Measurements from ENCODE around the gene KLHL22.
"Not testable (repeated sequence)": the region's sequence is repeated elsewhere in the genome, so short reads cannot be mapped to it uniquely, and the experiment has no call there.

Gene KLHL22

GRCh38 chr22:20415241-20415640 lies 80.4 kb downstream of the KLHL22 start:
- not testable (repeated sequence) for DNase-seq

- no peak for DNase-seq
Measured at GRCh38 chr22:20414450-20414849, 81.1 kb downstream of the KLHL22 start.

DNA sequence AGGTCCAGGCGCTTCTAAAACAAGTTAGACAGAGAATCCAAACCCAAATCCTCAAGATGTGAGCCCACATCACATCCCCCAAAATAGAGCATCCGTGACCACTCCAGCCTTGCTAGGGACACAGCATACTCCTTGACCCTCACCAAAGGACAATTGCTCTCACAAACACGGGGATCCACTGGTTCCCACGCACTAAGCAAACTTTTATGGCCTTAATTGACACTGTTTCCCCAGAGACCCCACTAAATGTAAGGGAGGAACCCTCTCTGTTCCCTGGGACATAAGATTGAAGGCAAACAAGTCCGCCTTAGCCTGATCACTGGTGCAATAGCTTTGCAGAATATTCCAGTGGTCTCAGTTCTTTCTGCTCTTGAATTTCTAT lies 81.5 kb downstream of the KLHL22 start:
- no peak for DNase-seq

DNA sequence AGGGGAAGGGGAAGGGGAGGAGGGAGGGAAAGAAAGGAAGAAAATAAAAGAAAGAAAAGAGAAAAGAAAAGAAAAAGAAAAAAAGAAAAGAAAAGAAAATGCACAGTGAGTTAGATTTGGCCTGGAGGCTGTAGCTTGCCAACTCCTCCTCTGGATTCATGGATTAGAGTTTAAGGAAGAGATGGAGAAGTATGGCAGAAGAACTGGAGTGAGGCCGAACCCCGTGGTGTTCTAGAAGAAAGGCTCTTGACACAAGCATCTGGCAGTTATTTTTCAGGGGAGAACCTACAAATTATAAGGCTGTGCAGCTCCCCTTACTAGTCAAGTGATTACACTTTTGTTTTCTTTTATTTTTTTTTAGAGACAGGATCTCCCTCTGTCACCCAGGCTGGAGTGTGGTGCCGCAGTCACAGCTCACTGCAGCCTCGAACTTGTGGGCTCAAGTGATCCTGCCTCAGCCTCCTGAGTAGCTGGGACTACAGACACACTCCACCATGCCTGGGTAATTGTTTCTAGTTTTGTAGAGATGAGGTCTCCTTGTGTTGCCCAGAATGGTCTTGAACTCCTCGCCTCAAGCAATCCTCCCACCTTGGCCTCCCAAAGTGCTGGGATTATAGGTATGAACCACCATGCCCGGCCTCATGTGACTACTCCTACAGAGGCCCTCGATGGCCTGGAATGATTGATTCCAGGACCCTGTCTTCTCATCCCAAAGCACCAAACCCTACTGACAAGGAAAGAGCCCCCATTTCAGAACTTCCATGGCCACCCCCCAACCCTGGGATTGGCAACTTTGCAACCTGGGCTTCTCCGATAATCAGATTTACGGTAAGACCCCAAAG lies 82.2 kb downstream of the KLHL22 start:
- no peak for DNase-seq

DNA sequence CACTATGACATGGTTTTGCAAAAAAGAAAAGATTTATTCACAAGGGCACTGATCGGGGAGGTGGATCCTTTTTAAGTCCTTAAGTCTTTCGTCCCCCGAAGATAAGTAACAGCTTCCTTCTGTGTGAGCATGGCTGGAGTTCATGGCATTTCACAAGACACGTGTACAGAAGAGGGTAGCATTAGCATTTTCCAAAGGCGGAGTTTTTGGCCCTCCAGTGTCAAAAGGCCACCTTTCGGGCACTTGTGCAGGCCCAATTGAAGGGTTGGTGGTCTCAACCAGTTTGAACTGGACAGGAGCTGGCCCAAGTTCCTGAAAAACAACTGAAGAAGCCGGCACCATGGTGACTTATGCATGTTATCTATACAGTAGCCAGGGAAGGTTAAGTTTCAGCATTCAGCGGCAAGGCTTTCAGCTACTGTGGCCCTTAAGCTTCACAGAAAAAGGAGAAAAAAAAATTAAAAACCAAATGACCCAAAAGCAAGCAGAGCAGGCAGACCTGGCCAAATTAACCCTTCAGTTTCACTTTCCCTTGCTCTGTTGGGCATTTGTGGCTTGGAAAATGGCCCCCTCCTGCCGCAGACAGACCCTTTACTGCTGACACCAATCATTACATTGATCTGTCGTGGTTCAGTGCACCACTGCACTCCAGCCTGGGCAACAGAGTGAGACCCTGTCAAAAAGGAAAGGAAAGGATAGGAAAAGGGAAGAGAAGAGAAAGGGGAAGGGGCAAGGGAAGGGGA lies 83.0 kb downstream of the KLHL22 start:
- DNase-seq: no peak

DNA sequence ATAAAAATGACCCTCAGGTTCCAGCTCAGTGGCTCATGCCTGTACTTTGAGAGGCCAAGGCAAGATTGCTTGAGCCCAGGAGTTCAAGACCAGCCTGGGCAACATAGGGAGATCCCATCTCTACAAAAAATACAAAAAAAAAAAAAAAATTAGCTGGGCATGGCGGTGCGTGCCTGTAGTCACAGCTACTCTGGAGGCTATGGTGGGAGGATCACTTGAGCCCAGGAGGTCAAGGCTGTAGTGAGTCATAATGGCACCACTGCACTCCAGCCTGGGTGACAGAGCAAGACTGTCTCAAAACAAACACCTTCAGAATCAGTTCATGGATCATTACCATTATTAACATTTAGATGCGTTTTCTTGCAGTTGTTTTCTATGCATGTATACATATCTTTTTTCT lies 86.2 kb downstream of the KLHL22 start:
- not testable (repeated sequence) for DNase-seq

- DNase-seq: no peak
Measured at GRCh38 chr22:20408891-20409290, 86.7 kb downstream of the KLHL22 start.

GRCh38 chr22:20407829-20408228 lies 87.8 kb downstream of the KLHL22 start:
- DNase-seq: no peak

- no peak for DNase-seq
Measured at GRCh38 chr22:20406686-20407408, 88.7 kb downstream of the KLHL22 start.

- no peak for DNase-seq
Measured at GRCh38 chr22:20405931-20406685, 89.5 kb downstream of the KLHL22 start.

- no peak for DNase-seq
Measured at GRCh38 chr22:20405291-20405930, 90.2 kb downstream of the KLHL22 start.

- DNase-seq: no peak
Measured at GRCh38 chr22:20404881-20405280, 90.7 kb downstream of the KLHL22 start.

DNA sequence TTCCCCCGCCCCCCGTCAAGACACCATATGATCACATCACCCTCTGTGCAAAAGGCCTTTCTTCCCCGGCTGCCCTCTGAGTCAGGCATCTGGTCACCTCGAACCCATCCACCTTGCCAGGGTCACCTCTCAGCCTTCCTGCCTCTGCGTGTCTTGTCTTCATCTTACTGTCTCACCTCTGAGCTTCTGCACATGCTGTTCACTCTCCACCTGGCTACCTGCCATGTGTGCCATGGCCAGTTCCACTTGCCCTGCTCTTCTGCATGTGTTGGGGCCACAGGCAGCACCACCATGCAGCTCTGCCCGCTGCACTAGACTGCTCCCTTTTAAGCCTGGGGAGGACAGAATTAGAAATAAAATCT lies 91.8 kb downstream of the KLHL22 start:
- no peak for DNase-seq

DNA sequence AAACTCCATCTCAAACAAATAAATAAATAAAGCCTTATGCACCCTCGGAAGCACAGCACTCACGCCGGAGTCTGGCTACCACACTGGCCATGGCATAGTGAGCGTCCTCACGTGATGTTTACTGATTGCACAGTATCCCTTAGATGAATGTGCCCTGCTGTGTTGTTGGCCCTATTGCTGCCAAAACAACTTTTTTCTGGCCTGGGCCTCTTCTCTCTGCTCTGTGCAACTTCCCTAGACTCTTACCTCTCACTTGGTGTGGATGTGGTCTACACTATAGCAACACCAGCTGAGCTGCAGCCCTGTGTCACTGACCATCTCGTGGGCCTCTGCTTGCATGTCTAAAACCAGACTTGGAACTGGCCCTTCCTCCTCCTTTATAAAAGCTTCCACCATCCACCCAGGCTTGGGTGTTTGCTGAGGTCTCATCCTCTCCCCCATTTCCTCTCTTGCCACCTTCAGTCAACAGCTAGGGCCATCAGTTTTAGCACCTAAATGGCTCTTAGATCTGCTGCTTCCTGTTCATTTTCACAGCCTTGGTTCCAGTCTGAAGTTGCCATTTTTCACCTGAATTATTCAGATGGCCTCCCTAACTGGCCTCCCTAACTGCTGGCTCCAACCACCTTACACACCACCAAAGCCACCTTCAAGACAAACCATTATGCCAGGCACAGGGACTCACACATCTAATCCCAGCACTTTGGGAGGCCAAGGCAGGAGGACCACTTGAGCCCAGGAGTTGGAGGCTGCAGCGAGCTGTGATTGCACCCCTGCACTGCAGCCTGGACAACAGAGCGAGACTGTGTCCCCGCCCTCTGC lies 92.4 kb downstream of the KLHL22 start:
- DNase-seq: no peak

- no peak for DNase-seq
Measured at GRCh38 chr22:20401376-20402014, 94.1 kb downstream of the KLHL22 start.

GRCh38 chr22:20400606-20401375 lies 94.8 kb downstream of the KLHL22 start:
- no peak for DNase-seq

DNA sequence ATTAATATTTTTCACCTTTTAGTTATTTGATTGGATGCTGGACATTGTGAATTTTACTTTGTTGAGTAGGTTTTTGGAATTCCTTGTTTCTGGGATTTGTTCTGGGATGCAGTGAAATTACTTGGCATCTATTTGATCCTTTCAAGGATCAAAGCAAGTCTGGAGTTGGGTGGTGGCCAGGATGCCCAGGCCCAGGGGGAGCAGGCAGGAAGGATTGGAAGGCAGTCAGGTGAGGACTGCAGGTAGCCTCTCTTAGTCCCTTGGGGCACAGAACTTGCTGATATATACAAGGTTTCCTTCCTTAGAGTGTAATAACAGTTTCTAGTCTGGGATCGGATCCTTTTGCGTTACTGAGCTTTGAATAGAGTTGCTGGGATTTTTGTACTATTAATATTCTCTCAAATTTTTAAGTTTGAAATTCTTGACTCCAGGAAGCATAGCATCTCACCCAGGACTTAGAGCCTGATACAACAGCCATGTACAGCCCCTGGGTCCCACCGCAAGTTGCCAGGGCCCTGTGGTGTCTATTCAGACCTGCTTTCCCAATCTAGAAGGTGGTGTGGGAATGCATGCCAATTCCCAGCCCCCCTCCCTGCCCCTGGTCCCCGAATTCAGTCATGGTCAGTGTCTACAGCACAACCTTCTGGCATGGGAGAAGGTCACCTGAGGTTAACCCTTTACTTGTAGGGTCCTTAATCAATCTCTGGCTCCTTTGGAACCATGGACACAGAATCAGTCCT lies 95.6 kb downstream of the KLHL22 start:
- no peak for DNase-seq

DNA sequence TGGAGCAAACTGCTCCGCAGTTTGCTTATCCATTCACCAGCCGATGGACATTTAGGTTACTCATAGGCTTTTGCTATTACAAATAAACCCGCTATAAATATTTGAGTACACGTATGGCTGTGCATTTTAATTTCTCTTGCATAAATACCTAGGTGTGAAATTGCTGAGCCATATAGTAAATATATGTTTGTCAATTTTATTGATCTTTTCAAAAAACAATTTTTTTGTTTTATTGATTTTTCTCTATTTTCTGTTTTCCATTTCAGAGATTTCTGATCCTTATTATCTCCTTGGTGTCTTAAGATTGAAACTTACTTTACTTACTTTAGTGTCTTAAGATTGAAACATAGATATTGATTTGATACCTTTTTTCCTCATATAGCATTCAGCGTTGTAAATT lies 97.2 kb downstream of the KLHL22 start:
- no peak for DNase-seq

DNA sequence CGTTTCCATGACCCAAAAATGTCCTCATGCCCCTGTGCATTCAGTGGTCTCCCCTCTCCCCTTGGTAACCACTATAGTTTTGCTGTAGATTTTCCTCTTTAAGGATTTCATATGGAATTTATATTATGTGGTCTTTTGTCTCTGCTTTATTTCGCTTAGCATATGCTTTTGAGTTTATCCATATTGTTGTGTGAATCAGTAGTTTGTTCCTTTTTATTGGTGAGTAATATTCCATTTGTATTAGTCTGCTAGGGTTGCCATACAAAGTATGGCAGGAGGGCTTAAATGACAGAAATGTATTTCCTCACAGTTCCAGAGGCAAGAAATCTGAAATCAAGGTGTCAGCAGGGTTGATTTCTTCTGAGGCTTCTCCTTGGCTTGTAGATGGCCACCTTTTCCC lies 98.1 kb downstream of the KLHL22 start:
- no peak for DNase-seq

All from activated naive CD4-positive, alpha-beta T cell treated with Interleukin-2 at 50 U/mL for 16 hours (primary cell).